ENCODE results near the gene TM4SF1. TPM values are rescaled to one million over a fixed set of nuclear protein-coding genes. Genes with fewer than 3 reads are reported as not detected.

TM4SF1 gene
- total and polyA plus RNA-seq, 2 donors (not counting 3 experiments of a cell fraction or from before 2014, with no cell fraction given): 559 to 1,407 TPM

- CTCF ChIA-PET: interaction anchor here (0.7 to 5.2 kb wide), 27 partner anchors 7 to 380 kb away, joined by 3 to 61 read pairs (median 4); partner anchors contain the start of gene HPS3
Measured at GRCh38 chr3:149333176-149333859, 44.1 kb downstream of the TM4SF1 start, which contains the start of gene TM4SF18. TSS of gene TM4SF18 (minus strand) at chr3:149333636. CDS start at chr3:149333382, 254 bp downstream.

GRCh38 chr3:149332771-149333170 is 44.7 kb downstream of the TM4SF1 start:
- peak overlapping the region; percentile 17 to 92 (median 35) for H3K4me3 ChIP-seq (replicated peaks in 1 of 3; ENCODE audit: insufficient read depth in 1 of 3, low read depth in 1 of 3, low read length in 3 of 3)
- TSS peak; percentile 81 for BruUV-seq (replicated peaks)
- CTCF ChIA-PET: interaction anchor here (0.8 to 5.2 kb wide), 19 partner anchors 8 to 377 kb away, joined by 3 to 61 read pairs (median 7); no protein-coding TSS in a partner anchor
- H3K79me2 ChIP-seq (ENCODE audit: control insufficient read depth, insufficient read depth, low read length): peaks cover 8% of the 10 kb centered on the region
- peaks cover 52% of the 10 kb centered on the region for H3K4me1 ChIP-seq (ENCODE audit: control insufficient read depth, extremely low read depth, insufficient read depth, low read length)
- no peaks in the 10 kb centered on the region for H3K9me3 ChIP-seq (replicated peaks; ENCODE audit: control insufficient read depth, insufficient read depth, low read length)
- DNase-seq (ENCODE audit: low read depth, low spot score) (peak; percentile 81), FAIRE-seq (peak; percentile 54)
- peak overlapping the region; percentile 27 for H2AFZ ChIP-seq (ENCODE audit: low read depth, low read length)
- POLR2A ChIA-PET: interaction anchor here (0.8 to 3.3 kb wide), 5 partner anchors 8 to 156 kb away, joined by 3 to 28 read pairs (median 12); partner anchors contain the start of gene TM4SF1
- H3K27me3 ChIP-seq (ENCODE audit: control insufficient read depth in 2 of 2, insufficient read depth in 2 of 2, low read length in 2 of 2): no peaks in the 10 kb centered on the region
- peak overlapping the region; percentile 79 for H3K4me2 ChIP-seq (ENCODE audit: insufficient read depth, low read length)
- peak overlapping the region; percentile 97 for H3K9ac ChIP-seq (replicated peaks; ENCODE audit: extremely low read depth, insufficient read depth, low read length)
- TF ChIP-seq GATA2 (IDR thresholded peaks at IDR 0.05; ENCODE audit: insufficient read depth, insufficient read length, low read depth, low read length): no peak
- TF ChIP-seq CTCF (IDR thresholded peaks at IDR 0.05; ENCODE audit: extremely low read depth in 1 of 2, insufficient read depth in 1 of 2, low read depth in 1 of 2, low read length in 2 of 2): no peak
- TF ChIP-seq POLR2AphosphoS5 (IDR thresholded peaks at IDR 0.05; ENCODE audit: insufficient read depth, low read depth, low read length): no peak
- TF ChIP-seq MAX (IDR thresholded peaks at IDR 0.05; ENCODE audit: insufficient read depth, insufficient read length): no peak
- TF ChIP-seq JUN (IDR thresholded peaks at IDR 0.05; ENCODE audit: borderline replicate concordance, insufficient read depth, insufficient read length, low read depth): no peak
- no peak for TF ChIP-seq EZH2 (IDR thresholded peaks at IDR 0.05; ENCODE audit: borderline replicate concordance, low read depth, low read length, severe bottlenecking)
- no peak for TF ChIP-seq FOS (IDR thresholded peaks at IDR 0.05; ENCODE audit: borderline replicate concordance, insufficient read depth, low read length)
- no peak for TF ChIP-seq MYC (IDR thresholded peaks at IDR 0.05; ENCODE audit: low read depth, low read length)
- TF ChIP-seq POLR2A (IDR thresholded peaks at IDR 0.05; ENCODE audit: low read depth, low read length): no peak
- H4K20me1 ChIP-seq (replicated peaks; ENCODE audit: control insufficient read depth, extremely low read depth, insufficient read depth, low read length): no peaks in the 10 kb centered on the region
- peak overlapping the region; percentile 92 for H3K27ac ChIP-seq (ENCODE audit: insufficient read depth, low read depth, low read length)
- dilution Hi-C loops (cut with MboI; ENCODE audit: extremely low pct_ligation_motif_present, low sequenced_read_pairs): no loop called here
- H3K9me1 ChIP-seq (replicated peaks; ENCODE audit: control insufficient read depth, extremely low read depth, insufficient read depth, low read length): no peaks in the 10 kb centered on the region
- peaks cover 2% of the 10 kb centered on the region in 2 experiments for H3K36me3 ChIP-seq (ENCODE audit: control insufficient read depth in 2 of 2, extremely low read depth in 1 of 2, insufficient read depth in 2 of 2, low read length in 2 of 2)
- intact Hi-C loops (cut with micrococcal nuclease): loop anchor here (1.0 to 5.0 kb wide), 6 partner anchors 8 to 378 kb away; partner anchors contain the start of gene TM4SF1

More at GRCh38 chr3:149333176-149333859, 44.1 kb downstream of the TM4SF1 start, which contains the start of gene TM4SF18:
- Histone ChIP-seq H3K27ac (ENCODE audit: insufficient read depth, low read depth, low read length) (peak within 1 kb of the TSS; percentile 92), H3K9me1 (replicated peaks; ENCODE audit: control insufficient read depth, extremely low read depth, insufficient read depth, low read length) (no peaks in the 10 kb centered on the region), H3K27me3 (ENCODE audit: control insufficient read depth in 2 of 2, insufficient read depth in 2 of 2, low read length in 2 of 2) (no peaks in the 10 kb centered on the region), H3K4me1 (ENCODE audit: control insufficient read depth, extremely low read depth, insufficient read depth, low read length) (peaks cover 49% of the 10 kb centered on the region), H3K36me3 (ENCODE audit: control insufficient read depth in 2 of 2, extremely low read depth in 1 of 2, insufficient read depth in 2 of 2, low read length in 2 of 2) (peaks cover 2% of the 10 kb centered on the region in 2 experiments), H3K9me3 (replicated peaks; ENCODE audit: control insufficient read depth, insufficient read depth, low read length) (no peaks in the 10 kb centered on the region), H4K20me1 (replicated peaks; ENCODE audit: control insufficient read depth, extremely low read depth, insufficient read depth, low read length) (no peaks in the 10 kb centered on the region), H2AFZ (ENCODE audit: low read depth, low read length) (peak within 1 kb of the TSS; percentile 27), H3K79me2 (ENCODE audit: control insufficient read depth, insufficient read depth, low read length) (peaks cover 8% of the 10 kb centered on the region), H3K9ac (replicated peaks; ENCODE audit: extremely low read depth, insufficient read depth, low read length) (peak within 1 kb of the TSS; percentile 97), H3K4me2 (ENCODE audit: insufficient read depth, low read length) (peak within 1 kb of the TSS; percentile 79), H3K4me3 (replicated peaks in 1 of 3; ENCODE audit: insufficient read depth in 1 of 3, low read depth in 1 of 3, low read length in 3 of 3) (peak within 1 kb of the TSS; percentile 17 to 92 (median 35))
- no peak for TF ChIP-seq MAX (IDR thresholded peaks at IDR 0.05; ENCODE audit: insufficient read depth, insufficient read length)
- TF ChIP-seq EZH2 (IDR thresholded peaks at IDR 0.05; ENCODE audit: borderline replicate concordance, low read depth, low read length, severe bottlenecking): no peak
- TF ChIP-seq POLR2A (IDR thresholded peaks at IDR 0.05; ENCODE audit: low read depth, low read length): no peak
- TF ChIP-seq POLR2AphosphoS5 (IDR thresholded peaks at IDR 0.05; ENCODE audit: insufficient read depth, low read depth, low read length): no peak
- TF ChIP-seq GATA2 (IDR thresholded peaks at IDR 0.05; ENCODE audit: insufficient read depth, insufficient read length, low read depth, low read length): no peak
- FAIRE-seq (peak; percentile 53), DNase-seq (ENCODE audit: low read depth, low spot score) (peak; percentile 68)
- POLR2A ChIA-PET: interaction anchor here (0.6 to 3.3 kb wide), 7 partner anchors 7 to 221 kb away, joined by 3 to 28 read pairs (median 12); partner anchors contain the start of gene TM4SF1
- dilution Hi-C loops (cut with MboI; ENCODE audit: extremely low pct_ligation_motif_present, low sequenced_read_pairs): no loop called here
- BruUV-seq (replicated peaks): no TSS peak
- intact Hi-C loops (cut with micrococcal nuclease): loop anchor here (1.0 to 5.0 kb wide), 4 partner anchors 41 to 379 kb away; partner anchors contain the start of gene TM4SF1

Measured in endothelial cell of umbilical vein (primary cell).